ENCODE measurements around the gene GRIK2.

Gene GRIK2

DNA sequence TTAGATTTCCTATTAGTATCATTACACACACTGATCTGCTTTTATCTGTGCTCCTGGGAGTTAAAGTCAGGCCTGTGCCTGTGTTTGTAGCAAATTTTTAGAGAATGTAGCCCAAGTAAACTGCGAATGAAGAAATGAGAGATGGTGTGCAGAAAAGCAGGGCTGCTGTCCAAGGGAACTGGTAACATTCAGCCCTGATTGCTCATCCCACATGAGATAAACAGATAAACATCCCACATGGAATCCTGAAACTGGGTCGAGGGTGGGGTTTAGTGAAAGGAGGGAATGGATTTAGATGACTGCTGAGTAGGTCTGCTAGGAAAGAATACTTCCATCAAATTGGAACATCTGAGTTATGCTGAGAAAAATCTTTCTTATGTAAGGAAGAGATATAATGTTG lies 69.1 kb downstream of the GRIK2 start:
- DNase-seq: no peak

GRCh38 chr6:101465863-101466262 lies 72.4 kb downstream of the GRIK2 start:
- DNase-seq: no peak

DNA sequence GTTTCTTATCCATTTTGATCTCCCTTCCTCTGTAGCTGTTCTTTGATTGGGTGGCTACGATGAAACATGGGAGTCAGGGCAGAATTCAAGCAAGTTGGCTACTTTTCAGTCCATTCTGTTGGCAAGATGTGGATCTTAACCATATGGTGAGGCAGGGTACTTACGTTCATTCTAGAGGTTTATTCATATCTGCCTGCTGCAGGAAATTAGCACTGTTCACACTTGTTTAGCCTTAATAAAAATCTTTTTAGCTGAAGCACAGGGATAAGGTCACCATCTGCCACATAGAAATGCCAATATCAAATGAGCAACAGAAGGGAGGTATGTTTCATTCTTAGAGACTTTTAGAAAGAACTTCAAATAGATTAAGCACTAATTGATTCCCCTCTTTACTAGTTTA lies 83.9 kb downstream of the GRIK2 start:
- no peak for DNase-seq

- DNase-seq: no peak
These were observed 85.4 kb downstream of the GRIK2 start for GRCh38 chr6:101478891-101479290.

DNA sequence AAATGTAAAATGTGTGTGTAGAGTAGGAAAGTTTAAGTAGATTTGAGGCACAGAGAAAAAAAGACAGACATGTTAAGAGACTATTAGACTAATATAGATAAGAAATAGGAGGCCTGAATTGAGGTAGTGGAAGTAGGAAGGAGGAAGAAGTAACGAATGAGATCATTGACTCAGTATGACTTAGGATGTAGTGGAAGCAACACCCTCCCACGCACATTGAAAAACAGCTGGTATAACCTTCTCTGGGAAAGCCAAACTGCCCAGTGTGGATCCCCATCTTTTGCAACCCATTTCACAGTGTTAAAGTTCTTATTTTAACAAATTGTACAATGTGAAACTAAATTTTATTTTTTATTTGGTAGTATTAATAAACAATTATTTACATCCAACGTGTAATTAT lies 89.1 kb downstream of the GRIK2 start:
- no peak for DNase-seq

DNA sequence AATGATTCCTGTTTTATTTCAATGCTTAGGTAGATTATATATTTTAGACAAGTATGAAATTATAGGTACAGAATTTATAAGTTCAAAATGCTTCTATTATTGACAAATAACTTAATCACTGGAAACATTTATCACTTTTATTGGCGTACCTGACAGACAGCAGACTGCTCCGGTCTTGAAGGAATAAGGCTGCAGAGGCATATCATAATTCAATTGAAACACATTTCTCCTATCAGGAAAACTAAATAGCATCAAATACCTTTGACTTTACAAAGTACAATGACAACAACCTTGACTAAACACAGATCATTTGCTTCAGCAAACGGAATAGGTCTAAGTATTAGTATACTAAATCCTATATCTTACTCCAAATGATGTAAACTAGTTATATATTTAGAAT lies 91.3 kb downstream of the GRIK2 start:
- DNase-seq: no peak

DNA sequence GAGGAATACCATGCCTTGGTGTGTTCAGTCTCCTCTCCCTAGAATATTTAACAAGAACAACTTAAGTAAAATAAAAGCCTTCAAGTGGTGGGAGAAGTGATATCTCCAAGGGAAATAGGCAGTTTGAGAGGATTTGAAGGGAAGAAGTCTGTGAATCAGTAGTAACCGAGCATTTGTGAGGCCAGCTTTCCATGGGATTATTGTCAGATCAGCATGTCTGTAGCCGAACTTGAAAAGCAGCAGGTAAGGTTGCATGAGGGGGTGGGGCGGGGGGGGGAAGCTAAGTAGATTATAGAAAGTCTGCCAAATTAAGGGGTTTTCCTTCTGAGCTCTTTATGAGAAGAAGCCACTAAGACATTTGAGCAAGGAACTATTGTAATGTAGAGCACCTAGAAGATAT lies 92.6 kb downstream of the GRIK2 start:
- no peak for DNase-seq

DNA sequence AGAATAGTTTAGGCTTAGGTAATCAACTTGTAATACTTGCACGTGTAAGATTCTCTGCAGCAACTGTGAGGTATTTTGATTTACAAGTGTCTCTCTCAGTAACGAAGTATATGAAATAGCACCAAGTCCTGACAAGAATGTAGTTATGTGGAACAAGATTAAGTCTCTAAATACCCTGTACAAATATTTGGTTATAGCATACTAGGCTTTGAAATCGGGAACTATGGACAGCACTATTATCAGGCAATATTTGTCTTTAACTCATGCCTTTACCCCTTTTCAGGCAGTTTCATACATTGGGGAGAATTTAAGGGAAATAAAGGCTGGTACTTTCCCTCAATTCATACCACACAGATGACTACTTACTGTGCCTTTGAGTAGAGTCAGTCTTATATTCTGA lies 93.2 kb downstream of the GRIK2 start:
- no peak for DNase-seq

DNA sequence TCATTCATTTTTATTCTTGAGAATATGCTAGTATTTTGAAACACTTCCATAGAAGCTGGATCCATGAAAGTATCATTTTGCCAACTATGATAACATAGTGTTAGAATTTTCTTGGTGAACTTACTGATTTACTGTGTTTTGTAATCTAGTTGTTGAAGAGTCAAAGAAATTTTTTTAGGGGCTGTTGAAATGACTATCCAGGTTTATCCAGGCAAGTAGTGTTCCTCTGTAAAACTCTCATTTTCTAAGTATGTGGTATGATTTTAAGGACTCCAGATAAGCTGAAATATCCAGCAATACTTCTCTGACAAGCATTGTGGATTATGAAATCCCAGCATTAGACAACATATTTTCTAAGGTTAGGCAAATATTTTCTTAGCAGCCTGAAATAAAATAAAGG lies 95.9 kb downstream of the GRIK2 start:
- DNase-seq: no peak

- no peak for DNase-seq
These were observed 97.3 kb downstream of the GRIK2 start for GRCh38 chr6:101490857-101491256.

GRCh38 chr6:101502818-101503217 lies 109.3 kb downstream of the GRIK2 start:
- no peak for DNase-seq

- DNase-seq: no peak
These were observed 116.0 kb downstream of the GRIK2 start for GRCh38 chr6:101509536-101509935.

- DNase-seq: no peak
These were observed 119.7 kb downstream of the GRIK2 start for GRCh38 chr6:101513181-101513580.

DNA sequence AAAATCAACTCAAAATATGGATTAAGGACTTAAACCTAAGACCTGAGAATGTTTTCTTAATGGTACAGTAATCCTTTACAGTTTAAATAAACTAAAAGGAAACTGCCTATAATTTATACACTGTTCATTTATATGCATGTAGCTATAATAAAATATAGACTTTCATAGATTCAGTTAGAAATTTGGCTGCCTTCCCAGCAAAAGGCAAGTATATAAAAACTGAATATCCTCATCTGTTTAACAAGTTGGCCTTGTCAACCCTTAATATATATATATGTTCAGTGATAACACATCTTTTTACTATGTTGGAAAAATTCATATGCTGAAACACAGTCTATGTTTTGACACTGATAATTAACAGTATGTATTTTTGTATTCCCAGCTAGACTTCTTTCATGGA lies 123.1 kb downstream of the GRIK2 start:
- no peak for DNase-seq

GRCh38 chr6:101517632-101518031 lies 124.1 kb downstream of the GRIK2 start:
- DNase-seq: no peak

DNA sequence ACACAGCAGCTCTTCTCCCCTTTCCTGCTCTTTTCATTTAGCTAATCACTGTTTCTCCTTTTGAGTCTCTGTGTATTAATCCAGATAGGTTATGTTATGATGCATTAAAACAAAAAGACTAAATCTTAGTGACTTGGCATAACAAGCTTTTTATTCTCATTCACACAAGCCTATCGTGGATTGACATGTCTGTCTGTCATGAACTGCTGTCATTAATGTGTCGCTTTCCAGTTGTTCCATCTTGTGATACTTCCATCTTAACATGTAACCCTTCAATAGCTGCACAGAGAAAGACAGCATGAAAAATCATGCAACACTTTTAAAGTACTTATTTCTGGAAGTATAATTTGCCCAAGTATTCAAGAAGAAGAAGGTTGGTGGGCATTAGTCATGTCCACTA lies 128.7 kb downstream of the GRIK2 start:
- no peak for DNase-seq

DNA sequence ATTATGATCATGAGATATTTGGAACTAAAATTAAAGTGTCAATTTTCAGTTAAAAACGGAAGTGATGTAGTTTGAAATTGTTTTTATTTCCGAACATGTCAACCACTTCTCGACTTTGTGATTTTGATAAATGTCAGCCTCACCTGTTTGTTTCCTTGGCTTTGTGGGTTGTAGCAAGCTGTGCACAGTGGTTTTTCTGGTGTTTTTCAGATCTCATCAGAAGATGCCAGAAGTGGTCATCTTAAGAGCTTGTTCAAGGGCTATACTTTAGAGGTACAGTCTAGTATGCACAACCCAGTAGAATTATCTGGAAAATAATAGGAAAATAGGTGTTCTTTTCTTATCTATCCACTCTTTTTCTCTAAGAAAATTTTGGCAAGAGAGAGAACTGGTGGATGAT lies 134.0 kb downstream of the GRIK2 start:
- no peak for DNase-seq

GRCh38 chr6:101528801-101529200 lies 135.3 kb downstream of the GRIK2 start:
- DNase-seq: no peak

DNA sequence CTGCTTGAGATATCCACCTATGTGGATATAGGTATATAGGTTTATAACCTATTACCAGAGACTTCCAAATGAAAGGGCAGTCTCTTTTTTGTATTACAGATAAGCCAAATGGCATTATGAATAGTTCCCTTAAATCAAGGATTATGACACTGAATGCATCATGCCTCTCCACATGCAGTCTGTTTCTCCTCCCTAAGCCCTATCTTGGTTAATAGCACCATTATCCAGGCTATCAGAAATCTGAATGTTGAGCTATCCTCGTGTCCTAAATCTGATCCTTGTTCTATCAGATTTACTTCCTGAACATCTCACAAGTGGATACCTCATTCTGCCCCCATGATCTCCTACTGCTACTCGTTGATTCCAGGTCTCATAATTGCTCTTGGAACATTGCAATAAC lies 138.0 kb downstream of the GRIK2 start:
- DNase-seq: no peak

GRCh38 chr6:101534386-101534785 lies 140.9 kb downstream of the GRIK2 start:
- no peak for DNase-seq

DNA sequence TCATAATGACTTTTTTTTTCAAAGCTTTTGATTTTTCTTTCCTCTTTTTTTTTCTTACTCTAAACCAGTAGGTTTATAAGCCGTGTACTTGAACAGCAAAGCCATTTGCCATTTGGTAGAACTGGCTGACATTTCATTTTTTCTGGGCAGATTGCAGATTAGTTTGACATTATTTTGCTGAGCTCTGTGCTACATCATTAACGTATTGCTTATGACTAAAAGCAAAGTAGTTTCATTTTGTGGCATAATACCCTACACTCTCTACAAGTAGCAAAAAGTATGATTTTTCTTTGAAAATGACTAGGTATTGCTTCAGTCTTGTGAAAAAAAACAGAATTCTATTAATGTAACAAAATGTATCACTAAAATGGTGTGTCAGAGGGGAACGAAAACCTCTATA lies 141.3 kb downstream of the GRIK2 start:
- no peak for DNase-seq

DNA sequence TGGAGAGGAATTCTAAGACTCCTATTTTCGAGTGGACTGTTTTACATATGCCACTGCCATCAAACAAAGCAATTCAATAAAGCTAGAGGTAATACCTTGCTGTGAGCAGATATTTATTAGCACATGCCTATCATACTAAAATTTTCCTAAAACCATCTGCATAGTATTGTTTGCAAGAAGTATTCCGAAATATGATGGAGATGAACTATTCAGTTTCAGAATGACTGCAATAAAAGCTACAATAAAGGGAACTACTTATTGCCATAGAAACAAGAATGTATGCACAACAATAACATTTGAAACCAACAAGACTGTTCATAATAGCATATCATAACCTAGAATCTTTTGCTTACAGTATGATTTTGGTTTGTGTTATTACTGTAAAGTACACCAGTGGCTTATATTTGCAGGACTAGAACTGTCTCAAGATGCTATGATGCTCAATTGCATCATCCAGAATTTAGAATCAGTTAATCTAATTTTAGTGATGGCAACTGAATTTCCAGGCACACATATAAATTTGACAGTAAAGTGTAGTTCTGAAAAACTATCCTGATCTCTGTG lies 144.3 kb downstream of the GRIK2 start:
- no peak for DNase-seq

- DNase-seq: no peak
These were observed 146.2 kb downstream of the GRIK2 start for GRCh38 chr6:101539510-101540245.

GRCh38 chr6:101541894-101542293 lies 148.4 kb downstream of the GRIK2 start:
- no peak for DNase-seq

DNA sequence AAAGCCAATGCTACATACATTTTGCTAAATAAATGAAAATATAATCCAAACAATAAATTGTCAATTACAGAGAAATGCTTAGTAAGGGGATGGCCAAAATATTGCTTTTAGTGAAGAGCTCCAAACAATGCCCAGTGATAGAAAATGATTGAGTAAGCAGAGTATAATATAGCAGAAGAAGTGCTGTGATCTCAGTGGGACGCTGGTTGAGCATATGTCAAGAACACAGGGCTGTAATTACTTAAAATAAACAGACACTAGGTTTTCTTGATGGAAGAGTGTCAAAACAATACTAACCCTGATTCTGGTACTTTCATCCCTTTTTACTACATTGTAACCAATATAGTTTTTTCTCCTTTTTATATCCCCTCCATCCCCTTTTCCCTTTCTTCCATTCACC lies 150.3 kb downstream of the GRIK2 start:
- no peak for DNase-seq
